HG03342 (cell line): ENCODE measurements around the gene HMGCS1.
"Not testable (repeated sequence)": the region's sequence is repeated elsewhere in the genome, so short reads cannot be mapped to it uniquely, and the experiment has no call there.

Source experiments
- ATAC-seq: cut with Tn5 transposase; IDR thresholded peaks from one replicate; pipeline ENCODE4 v1.9.1; 2021; ENCODE audit warnings: mild to moderate bottlenecking, moderate library complexity; ENCODE audit not compliant: unreplicated experiment

HMGCS1 gene

DNA sequence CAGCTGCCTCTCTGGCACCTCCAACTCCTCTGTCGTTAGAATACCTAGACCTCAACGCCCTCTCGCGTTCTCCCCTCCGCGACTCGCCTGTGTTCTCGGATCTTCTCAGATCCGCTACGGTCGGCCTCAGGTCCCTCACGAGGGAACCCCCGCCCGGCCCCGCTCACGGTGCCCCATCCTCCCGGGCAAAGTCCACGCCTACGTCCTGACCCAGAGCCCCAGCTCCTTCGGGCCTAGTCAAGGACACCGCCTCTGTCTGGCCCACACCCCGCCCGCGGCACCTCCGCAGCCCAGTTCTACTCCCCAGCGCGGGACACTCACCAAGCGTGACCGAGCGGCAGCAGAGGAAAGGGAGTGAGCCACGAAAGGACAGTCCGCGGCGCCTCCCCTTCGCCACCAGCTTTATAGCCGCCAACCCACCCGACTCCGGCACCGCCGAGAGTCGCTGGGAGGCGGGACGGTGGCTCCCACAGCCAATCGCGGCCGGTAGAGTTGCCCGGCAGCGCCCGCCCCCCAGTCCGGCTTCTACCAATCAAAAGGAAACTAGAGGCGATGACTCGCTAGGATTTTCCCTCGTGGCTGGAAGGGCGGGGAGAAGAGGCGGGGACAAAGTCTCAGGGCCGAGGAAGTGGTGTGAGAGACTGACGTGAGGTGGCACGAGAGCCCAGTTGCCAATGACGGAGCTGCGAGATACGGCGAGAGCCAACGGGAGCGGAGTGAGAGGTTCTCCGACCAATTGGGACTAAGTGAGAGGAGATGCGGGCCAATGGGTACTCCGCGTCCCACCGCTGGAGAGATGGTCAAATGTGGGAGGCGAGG is at the start of gene HMGCS1:
TSS of gene HMGCS1 (minus strand) at position 378 of the 819 bp plus-strand sequence. CDS start 14,447 bp downstream, outside the sequence.
- ATAC-seq = peak; percentile 93

DNA sequence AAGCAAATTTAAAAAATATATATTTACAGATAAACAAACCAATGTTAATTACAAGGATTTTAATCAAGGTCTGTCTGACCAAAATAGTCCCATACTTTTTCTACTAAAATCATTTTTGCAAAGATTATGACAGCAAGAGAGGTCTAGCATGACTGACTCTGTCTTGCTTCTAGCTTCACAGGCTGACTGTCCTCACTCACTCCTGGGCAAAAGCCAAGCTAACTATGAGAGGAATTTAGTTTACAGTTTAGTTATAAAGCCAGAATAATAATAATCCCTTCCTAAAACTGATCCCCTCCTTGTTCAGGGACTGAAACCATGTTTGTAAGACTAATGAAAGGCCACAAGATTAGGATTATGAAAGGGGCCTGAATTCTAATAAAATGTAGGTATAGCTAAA is 45.5 kb upstream of the HMGCS1 start:
- no peak for ATAC-seq

DNA sequence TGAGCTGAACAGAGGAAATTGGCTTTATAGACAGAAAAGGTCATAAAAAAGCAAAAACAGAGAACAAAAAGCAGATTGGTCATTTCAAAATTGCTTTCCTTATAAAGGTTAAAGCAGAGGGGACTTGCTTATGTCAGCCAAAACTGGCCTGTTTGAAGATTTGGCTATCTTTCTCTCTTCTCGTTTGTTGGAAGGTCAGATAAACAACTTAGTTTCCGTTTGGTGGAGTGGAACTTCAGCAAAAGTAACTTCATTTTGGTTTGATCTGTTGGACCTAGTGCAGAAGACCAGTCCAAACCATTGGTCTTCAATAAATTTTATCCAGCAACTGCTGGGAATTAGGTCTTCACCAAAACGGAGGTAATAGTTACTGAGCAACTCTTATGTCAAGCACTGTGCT is 45.1 kb upstream of the HMGCS1 start:
- no peak for ATAC-seq

DNA sequence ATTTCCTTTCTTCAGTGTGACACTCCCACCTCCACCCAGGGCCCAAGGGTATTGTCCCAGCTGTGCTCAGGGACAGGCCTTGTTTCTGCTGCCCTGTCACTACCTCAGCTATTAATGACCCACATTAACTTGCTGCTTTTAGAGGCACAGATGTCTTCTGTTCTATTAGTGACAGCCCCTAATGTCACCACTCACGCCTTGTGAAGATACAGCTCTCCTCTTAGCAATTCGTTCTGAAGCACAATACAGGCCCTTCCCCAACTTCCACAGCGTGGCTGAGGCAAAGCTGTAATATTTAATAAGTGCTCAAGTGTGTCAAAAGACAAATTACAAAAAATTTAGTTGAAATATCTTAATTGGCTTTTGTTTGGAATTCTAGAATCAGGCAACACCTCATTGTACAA is 44.7 kb upstream of the HMGCS1 start:
- no peak for ATAC-seq

DNA sequence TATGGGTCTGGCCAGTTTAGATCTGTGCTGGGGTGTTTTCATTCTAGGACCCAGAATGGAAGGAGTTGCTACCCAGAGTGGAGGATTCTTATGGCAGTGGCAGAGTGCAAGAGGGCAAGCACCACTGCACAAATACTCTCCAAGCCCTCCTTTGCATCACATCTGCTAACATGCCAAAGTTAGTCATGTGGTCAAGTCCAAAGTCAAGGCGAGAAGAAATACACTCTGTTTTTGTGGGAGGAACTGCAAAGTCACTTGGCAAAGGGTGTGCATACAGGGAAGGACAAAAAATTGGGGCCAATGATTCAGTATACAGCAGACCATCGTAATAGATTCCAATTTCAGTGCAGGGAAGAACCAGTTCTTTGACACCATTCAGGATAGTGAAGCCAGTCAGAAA is 43.9 kb upstream of the HMGCS1 start:
- ATAC-seq = no peak

DNA sequence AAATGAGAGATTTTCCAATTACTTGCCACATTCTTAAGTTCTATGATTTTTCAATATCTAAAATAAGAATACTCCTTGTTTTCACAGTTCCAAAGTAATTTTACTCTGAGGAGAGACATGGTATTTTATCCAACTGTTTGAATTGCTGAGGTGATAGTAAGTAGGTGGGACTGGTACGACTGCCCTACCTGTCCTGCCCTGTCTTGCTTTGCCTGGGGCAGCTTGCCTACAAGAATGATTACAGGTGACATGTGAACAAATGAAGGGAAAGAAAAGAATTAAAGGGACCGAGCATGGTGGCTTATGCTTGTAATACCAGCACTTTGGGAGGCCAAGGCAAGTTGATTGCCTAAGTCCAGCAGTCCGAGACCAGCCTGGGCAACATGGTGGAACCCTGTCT is 41.6 kb upstream of the HMGCS1 start:
- no peak for ATAC-seq

DNA sequence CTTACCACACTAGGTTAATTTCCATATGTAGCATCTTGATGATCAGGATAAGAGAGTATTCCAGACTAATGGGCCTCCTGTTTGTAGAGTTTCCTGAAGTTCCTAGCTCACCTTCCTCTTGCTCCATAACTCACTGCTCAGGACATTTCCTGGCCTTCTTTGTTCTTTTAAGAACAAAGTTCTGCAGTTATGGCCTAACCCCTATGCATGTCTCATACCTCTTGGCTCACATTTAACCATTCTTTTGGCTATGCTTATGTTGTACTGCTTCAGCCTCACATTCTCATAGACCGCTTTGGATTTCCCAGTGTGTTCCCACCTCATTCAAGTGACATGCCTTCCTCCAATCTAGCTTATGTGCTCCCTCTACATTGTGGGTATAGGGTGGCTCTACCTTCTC is 40.5 kb upstream of the HMGCS1 start:
- no peak for ATAC-seq

DNA sequence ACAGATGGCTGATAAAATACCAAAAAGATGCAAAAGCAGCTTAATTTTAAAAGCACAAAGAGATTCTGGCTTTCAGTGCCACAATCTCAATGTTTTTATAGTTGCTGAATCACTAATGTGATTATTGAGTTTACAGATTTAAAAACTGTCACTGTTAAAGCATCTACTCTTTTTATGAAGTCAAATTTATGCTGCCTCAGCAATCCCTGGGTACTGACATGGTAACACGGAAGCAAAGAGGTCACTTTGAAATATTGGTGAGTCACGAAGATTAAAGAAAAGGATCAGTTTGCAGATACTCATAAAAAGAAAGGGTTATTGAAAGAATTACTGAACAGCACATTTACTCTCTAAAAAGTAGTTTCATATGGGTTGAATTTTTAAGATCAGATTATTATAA is 39.7 kb upstream of the HMGCS1 start:
- ATAC-seq = no peak

DNA sequence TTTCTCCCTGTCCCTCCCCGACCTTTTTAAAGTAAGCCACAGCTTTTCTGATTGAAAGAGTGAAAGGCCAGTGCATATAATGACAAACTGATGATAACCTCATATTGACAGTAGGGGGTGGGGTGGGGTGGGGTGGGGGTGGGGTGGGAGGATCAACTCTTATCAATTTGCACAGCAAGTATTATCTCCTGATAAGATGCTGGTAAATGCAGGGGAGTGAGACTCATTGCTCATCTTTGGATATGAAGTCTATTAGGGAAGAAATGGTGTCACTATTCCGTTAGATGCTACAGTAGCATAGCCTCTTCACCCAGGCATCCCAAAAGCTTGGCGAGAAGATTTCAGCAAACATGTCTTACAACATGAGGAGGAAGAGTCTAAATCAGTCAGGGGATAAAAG is 38.9 kb upstream of the HMGCS1 start:
- ATAC-seq = no peak

DNA sequence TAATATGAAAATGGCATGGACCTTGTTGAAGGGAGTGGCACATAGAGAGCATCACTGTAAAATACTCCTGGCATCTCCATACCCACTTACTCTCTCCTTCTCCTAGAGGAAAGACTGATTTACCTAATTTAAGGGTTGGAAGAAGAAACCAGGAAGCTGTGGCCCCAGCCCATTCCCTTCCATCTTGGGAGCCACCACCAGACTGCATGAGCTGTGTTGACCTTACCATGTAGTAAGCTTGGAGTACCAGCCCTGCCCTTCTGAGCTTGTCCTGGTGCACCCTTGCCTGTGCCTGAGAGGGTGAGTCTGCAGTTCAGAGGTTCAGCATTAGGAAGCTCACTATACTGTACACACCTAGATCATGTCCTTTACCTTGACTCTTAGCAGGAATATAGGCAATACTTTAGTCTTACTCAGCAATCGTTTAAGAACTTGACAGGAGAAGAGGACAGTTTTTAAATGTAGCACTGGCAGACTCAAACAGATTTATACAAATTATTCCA is 35.7 kb upstream of the HMGCS1 start:
- no peak for ATAC-seq

DNA sequence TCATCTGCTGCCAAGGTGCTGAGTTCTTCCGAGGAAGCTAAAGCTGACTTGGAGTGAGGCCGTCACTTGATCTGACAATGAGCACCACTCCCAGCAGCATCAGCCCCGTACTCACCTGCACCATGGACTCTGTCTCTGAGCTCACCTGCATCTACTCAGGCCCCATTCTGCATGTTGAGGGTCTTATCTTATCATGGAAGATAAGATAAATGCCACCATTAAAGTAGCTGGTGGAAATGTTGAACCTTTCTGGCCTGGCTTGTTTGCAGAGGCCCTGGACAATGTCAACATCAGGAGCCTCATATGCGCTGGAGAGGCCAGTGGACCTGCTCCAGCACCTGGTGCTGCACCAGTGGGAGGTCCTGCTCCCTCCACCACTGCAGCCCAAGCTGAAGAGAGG is 35.0 kb upstream of the HMGCS1 start:
- no peak for ATAC-seq

DNA sequence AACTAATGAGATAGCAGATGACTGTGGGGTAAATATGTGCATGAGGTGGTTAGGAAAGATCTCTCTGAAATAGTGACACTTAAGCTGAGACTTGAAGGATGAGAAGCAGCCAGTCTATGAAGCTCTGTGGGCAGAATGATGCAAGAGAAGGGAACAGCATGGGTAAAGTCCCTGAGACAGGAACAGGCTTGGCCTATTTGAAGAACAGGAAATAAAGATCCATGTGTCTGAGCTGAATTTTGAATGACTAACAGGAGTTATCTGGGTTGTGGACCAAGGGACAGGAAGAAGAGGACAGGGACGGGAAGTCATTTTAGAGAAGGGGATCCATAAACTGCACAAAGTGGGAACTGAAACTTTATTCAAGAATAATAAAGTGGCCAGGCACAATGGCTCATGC is 25.6 kb upstream of the HMGCS1 start:
- ATAC-seq = no peak

DNA sequence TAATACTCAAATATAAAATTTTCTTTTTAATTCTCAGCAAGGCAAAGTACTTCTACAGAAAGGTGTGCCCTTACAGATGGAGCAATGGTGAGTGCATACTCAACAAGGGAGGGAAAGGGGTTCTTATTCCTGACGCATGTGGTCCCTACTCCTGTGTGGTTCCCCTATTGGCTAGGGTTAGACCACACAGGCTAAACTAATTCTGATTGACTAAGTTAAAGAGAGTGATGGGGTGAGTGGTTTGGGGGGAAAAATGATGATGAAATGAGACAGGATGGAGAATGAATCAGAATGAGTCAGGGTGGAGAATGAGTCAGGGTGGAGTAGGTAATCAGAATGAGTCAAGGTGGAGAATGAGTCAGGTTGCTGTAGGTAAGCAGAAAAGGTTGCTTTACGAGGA is 22.9 kb upstream of the HMGCS1 start:
- no peak for ATAC-seq

DNA sequence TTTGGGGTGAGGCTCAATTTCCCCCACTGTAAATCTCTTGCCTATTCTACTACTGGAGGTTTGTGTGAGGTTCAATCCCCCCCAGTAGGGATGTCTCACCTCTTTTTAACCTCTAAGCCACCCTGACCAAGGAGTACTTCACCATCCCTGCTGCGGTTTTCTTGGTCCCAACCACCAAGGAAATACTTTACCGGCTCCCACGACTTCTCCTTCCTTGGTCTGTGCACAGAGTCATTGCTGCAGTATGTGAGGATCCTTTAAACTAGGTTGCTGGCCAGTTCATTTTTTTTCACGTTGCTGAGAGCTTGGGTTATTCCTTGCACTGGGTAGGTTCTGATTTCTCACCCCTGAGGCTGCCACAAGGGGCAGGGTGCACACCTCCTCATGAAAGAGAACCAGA is 22.5 kb upstream of the HMGCS1 start:
- no peak for ATAC-seq

DNA sequence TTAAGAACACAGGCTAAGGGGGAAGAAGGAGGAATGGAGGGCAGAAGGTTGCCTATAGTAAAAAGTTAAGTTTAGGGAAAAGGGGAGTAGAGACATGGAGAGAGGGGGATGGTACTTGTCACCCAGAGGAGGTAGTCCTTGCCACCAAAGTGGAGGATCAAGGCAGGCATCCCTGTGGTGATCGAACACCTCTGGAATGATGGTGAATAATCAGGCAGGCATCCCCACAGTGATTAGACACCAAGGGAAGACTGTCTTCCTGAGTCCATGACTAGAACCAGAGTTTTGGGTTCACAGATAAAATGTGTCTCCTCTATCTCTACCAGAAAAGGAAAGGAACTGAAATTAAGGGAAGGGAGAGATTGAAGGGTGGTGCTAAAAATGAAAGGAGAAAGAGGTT is 19.2 kb upstream of the HMGCS1 start:
- no peak for ATAC-seq

DNA sequence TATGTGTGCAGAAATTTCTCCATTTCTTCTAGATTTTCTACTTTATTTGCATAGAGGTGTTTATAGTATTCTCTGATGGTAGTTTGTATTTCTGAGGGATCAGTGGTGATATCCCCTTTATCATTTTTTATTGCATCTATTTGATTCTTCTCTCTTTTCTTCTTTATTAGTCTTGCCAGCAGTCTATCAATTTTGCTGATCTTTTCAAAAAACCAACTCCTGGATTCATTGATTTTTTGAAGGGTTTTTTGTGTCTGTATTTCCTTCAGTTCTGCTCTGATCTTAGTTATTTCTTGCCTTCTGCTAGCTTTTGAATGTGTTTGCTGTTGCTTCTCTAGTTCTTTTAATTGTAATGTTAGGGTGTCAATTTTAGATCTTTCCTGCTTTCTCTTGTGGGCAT is 12.4 kb upstream of the HMGCS1 start:
- ATAC-seq = not testable (repeated sequence)

DNA sequence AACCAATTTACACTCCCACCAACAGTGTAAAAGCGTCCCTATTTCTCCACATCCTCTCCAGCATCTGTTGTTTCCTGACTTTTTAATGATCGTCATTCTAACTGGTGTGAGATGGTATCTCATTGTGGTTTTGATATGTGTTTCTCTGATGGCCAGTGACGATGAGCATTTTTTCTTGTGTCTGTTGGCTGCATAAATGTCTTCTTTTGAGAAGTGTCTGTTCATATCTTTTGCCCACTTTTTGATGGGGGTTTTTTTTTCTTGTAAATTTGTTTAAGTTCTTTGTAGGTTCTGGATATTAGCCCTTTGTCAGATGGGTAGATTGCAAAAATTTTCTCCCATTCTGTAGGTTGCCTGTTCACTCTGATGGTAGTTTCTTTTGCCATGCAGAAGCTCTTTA is 10.3 kb upstream of the HMGCS1 start:
- ATAC-seq = not testable (repeated sequence)

DNA sequence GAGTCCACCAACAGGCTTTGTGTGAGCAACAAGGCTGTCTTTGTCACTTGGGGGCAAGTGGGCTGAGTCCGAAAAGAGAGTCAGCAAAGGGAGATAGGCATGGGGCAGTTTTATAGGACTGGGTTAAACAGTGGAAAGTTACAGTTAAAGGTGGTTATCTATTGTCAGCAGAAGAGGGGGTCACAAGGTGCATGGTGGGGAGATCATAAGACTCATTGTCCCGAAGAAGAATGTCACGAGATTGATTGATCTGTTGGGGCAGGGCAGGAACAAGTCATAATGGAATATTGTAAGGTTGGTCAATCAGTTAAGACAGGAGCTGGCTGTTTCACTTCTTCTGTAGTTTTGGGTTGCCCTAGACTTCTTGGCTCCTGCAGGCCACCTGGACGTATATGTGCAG is 7.6 kb upstream of the HMGCS1 start:
- no peak for ATAC-seq

DNA sequence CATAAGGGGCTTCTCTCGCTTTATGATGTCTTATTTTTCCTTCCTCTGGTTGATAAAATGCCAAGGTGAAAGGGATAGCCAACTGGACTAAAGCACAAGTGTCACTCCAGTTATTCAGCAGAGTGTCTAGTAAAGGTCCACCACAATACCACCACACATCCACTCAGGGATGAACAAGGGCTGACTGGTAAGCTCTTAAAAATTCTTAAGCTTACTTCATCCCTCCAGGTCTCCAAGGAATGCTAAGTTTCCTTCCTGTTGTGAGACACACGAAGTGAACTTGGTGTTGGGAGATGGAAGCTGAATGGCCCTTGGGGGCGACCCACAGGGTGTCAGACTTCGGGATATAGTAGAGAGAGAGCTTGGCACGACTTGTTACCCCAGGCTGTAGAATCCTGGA is 3.2 kb upstream of the HMGCS1 start:
- ATAC-seq = no peak

DNA sequence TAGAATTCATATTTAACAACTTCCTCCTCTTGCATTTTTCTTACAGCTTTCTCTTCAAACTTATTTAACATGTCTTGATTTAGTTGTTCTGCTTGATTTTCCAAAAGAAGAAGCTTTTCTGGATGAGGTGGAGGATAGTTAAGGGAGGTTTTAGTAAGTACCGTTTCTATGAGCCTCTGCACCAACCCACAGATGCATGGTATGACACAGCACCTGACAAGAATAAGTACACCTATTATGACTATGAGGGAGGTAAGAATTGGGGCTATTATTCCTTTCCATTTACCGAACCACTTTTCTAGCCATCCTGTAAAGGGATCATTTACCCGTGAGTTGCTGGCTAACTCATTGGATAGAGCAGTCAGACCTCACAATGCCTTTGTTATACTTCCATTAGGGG is 2.5 kb upstream of the HMGCS1 start:
- ATAC-seq = no peak

DNA sequence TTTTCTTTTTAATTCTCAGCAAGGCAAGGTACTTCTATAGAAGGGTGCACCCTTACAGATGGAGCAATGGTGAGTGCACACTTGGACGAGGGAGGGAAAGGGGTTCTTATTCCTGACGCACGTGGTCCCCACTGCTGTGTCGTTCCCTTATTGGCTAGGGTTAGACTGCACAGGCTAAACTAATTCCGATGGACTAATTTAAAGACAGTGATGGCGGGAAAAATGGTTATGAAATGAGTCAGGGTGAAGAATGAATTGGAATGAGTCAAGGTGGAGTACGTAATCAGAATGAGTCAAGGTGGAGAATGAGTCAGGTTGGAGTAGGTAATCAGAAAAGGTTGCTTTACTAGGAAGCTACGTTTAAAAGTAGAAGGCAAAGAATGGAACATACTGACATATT is 2.1 kb upstream of the HMGCS1 start:
- no peak for ATAC-seq

DNA sequence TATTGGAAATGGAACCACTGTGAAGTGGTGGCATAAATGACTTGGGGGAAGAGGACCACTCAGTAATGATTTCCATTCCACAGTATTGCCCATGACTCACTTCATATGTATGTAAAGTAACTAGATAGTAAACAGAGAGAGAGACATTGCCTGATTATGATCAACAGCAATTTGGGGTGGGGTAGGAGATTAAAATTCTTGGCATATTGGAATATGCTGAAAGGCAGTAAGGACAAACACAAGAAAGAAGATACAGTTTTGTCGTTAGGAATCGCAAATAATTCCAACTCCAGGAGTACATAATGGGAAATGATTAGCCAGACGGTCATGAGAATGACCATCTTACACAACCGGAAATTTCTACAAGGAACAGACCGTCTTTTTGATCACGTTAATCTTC is 1.5 kb upstream of the HMGCS1 start:
- no peak for ATAC-seq
